ENCODE data around the gene TSPAN14. TPM values are rescaled to one million over a fixed set of nuclear protein-coding genes. Genes with fewer than 3 reads are reported as not detected.
A peak's percentile ranks its signal among the peaks of the same experiment; 100 is the strongest.

Gene TSPAN14
- total RNA-seq, 1 donor from 2014 or later = 126 TPM

DNA sequence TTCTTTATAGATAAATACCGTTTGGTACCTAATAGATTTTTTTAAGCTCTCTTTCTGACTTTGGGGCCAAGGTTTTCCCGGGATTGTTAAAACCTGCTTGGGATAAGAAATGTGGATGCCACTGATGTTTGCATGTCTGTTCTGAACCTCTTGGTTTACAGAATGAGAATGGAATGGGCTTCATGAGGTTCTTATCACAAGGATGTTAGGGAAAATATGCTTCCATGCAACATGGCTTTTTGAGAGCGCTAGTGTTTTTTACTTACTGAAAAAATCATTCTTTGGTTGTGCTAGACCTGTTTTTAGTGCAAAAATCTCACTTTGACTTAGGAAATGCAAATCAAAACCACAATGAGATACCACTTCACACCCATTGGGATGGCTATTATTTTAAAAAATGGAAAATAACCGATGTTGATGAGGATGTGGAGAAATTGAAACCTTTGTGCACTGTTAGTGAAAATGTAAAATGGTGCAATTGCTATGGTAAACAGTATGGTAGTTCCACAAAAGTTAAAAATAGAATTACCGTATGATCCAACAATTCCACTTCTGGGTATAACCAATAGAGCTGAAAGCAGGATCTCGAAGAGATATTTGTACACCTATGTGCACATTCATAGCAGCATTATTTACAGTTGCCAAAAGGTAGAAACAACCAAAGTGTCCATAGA lies 38.9 kb downstream of the TSPAN14 start:
- Mint-ChIP-seq H3K27ac (no peak overlapping the region), H3K4me3 (ENCODE audit: low read depth) (no peak overlapping the region), H3K4me1 (ENCODE audit: low read depth) (peaks cover 31% of the 10 kb centered on the region), H3K36me3 (ENCODE audit: insufficient read depth) (peaks cover 36% of the 10 kb centered on the region), H3K27me3 (no peaks in the 10 kb centered on the region), H3K9me3 (ENCODE audit: low read depth) (no peaks in the 10 kb centered on the region)
- no peak for DNase-seq (ENCODE audit: low spot score, unreplicated experiment)
- TF ChIP-seq, protein P1, sequence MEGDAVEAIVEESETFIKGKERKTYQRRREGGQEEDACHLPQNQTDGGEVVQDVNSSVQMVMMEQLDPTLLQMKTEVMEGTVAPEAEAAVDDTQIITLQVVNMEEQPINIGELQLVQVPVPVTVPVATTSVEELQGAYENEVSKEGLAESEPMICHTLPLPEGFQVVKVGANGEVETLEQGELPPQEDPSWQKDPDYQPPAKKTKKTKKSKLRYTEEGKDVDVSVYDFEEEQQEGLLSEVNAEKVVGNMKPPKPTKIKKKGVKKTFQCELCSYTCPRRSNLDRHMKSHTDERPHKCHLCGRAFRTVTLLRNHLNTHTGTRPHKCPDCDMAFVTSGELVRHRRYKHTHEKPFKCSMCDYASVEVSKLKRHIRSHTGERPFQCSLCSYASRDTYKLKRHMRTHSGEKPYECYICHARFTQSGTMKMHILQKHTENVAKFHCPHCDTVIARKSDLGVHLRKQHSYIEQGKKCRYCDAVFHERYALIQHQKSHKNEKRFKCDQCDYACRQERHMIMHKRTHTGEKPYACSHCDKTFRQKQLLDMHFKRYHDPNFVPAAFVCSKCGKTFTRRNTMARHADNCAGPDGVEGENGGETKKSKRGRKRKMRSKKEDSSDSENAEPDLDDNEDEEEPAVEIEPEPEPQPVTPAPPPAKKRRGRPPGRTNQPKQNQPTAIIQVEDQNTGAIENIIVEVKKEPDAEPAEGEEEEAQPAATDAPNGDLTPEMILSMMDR (IDR thresholded peaks at IDR 0.05; ENCODE audit: unreplicated experiment) = no peak

GRCh38 chr10:80493522-80494051 lies 39.5 kb downstream of the TSPAN14 start:
- no peaks in the 10 kb centered on the region for H3K9me3 Mint-ChIP-seq (ENCODE audit: low read depth)
- peaks cover 36% of the 10 kb centered on the region for H3K36me3 Mint-ChIP-seq (ENCODE audit: insufficient read depth)
- peaks cover 36% of the 10 kb centered on the region for H3K4me1 Mint-ChIP-seq (ENCODE audit: low read depth)
- H3K27ac Mint-ChIP-seq = peak overlapping the region; percentile 59
- TF ChIP-seq, protein P1 (IDR thresholded peaks at IDR 0.05; ENCODE audit: unreplicated experiment) = no peak
- no peak for DNase-seq (ENCODE audit: low spot score, unreplicated experiment)
- no peak overlapping the region for H3K4me3 Mint-ChIP-seq (ENCODE audit: low read depth)
- no peaks in the 10 kb centered on the region for H3K27me3 Mint-ChIP-seq

- peaks cover 50% of the 10 kb centered on the region for H3K4me1 Mint-ChIP-seq (ENCODE audit: low read depth)
- H3K4me3 Mint-ChIP-seq (ENCODE audit: low read depth) = no peak overlapping the region
- H3K36me3 Mint-ChIP-seq (ENCODE audit: insufficient read depth) = peaks cover 16% of the 10 kb centered on the region
- TF ChIP-seq, protein P1 (IDR thresholded peaks at IDR 0.05; ENCODE audit: unreplicated experiment) = no peak
- DNase-seq (ENCODE audit: low spot score, unreplicated experiment) = no peak
- H3K27me3 Mint-ChIP-seq = no peaks in the 10 kb centered on the region
- H3K27ac Mint-ChIP-seq = no peak overlapping the region
- H3K9me3 Mint-ChIP-seq (ENCODE audit: low read depth) = no peaks in the 10 kb centered on the region
Observed at GRCh38 chr10:80496555-80497172, 42.6 kb downstream of the TSPAN14 start.

- TF ChIP-seq, protein P1 (IDR thresholded peaks at IDR 0.05; ENCODE audit: unreplicated experiment) = no peak
- H3K36me3 Mint-ChIP-seq (ENCODE audit: insufficient read depth) = peaks cover 18% of the 10 kb centered on the region
- H3K27ac Mint-ChIP-seq = peak overlapping the region; percentile 90
- H3K4me3 Mint-ChIP-seq (ENCODE audit: low read depth) = no peak overlapping the region
- H3K4me1 Mint-ChIP-seq (ENCODE audit: low read depth) = peaks cover 57% of the 10 kb centered on the region
- no peaks in the 10 kb centered on the region for H3K9me3 Mint-ChIP-seq (ENCODE audit: low read depth)
- no peaks in the 10 kb centered on the region for H3K27me3 Mint-ChIP-seq
- no peak for DNase-seq (ENCODE audit: low spot score, unreplicated experiment)
Observed at GRCh38 chr10:80497187-80498077, 43.3 kb downstream of the TSPAN14 start.
